Spleen (tissue), 11 donors: ENCODE results near the gene AKR1C3. TPM values are rescaled to one million over a fixed set of nuclear protein-coding genes. Genes with fewer than 3 reads are reported as not detected.

Experiments used
- DNase-seq: peaks from one replicate; pipeline ENCODE4 v3.0.0-alpha.2; 2020
- H3K27ac ChIP-seq, 8 donors: fragments of 200-600 bp; sonication (generic) in 7 of 8; 1 replicate in 4 of 8; 2 replicates in 4 of 8; pipeline versions ENCODE4 v1.5.0 to v1.8.0; 2016 to 2021; ENCODE audit warnings: inconsistent platforms in 4 of 8, mild to moderate bottlenecking in 4 of 8, moderate library complexity in 1 of 8
- H3K27me3 ChIP-seq, 7 donors: fragments of 200-600 bp; sonication (generic) in 6 of 7; replicated peaks in 1 of 7; 1 replicate in 4 of 7; 2 replicates in 3 of 7; pipeline versions ENCODE4 v1.5.0 to v1.8.0; 2016 to 2021; ENCODE audit warnings: inconsistent platforms in 3 of 7, mild to moderate bottlenecking in 1 of 7
- H3K36me3 ChIP-seq, 6 donors: fragments of 200-600 bp; sonication (generic) in 5 of 6; 1 replicate in 4 of 6; 2 replicates in 2 of 6; pipeline versions ENCODE4 v1.5.0 to v1.8.0; 2016 to 2021; ENCODE audit warnings: inconsistent platforms in 2 of 6
- H3K4me1 ChIP-seq, 6 donors: fragments of 200-600 bp; sonication (generic) in 5 of 6; 1 replicate in 3 of 6; 2 replicates in 3 of 6; pipeline versions ENCODE4 v1.5.0 to v1.8.0; 2016 to 2021; ENCODE audit warnings: inconsistent platforms in 3 of 6
- H3K4me3 ChIP-seq, 8 donors: fragments of 200-600 bp; sonication (generic) in 7 of 8; 1 replicate in 4 of 8; 2 replicates in 4 of 8; pipeline versions ENCODE4 v1.5.0 to v1.8.0; 2016 to 2021; ENCODE audit warnings: inconsistent platforms in 4 of 8, mild to moderate bottlenecking in 4 of 8, moderate library complexity in 2 of 8
- H3K9me3 ChIP-seq, 8 donors: fragments of 200-600 bp; sonication (generic) in 7 of 8; 1 replicate in 4 of 8; 2 replicates in 4 of 8; pipeline versions ENCODE4 v1.5.0 to v1.8.0; 2016 to 2021; ENCODE audit warnings: inconsistent platforms in 4 of 8
- POLR2A ChIP-seq, 3 donors: fragments of 450-650 bp; IDR thresholded peaks; one replicate each; pipeline ENCODE4 v1.5.1; 2017; ENCODE audit warnings: antibody characterized with exemption in 3 of 3, mild to moderate bottlenecking in 1 of 3
- POLR2AphosphoS5 ChIP-seq, 3 donors: sonication (generic); formaldehyde crosslinking; IDR thresholded peaks; one replicate each; pipeline ENCODE4 v1.5.1; 2017; ENCODE audit warnings: antibody characterized with exemption in 3 of 3
- WGBS, 5 donors: extraction: QIAGEN DNeasy Blood & Tissue Kit in 3 of 5; methylation state at CpG; one replicate each; pipeline versions ENCODE4 v1.1.5 to v1.1.7; 2013 to 2018; 5-methylcytosine and 5-hydroxymethylcytosine counted together
- intact Hi-C: fragments of 100-400 bp; cut with DNase I; formaldehyde crosslinking; loops from one replicate; pipeline ENCODE4 v1.15.0; 2023; ENCODE audit warnings: low total_unique reads
- polyA plus RNA-seq, 3 donors: library from polyadenylated mRNA; stranded (reverse); fragments of 200-250 nt; gene quantifications; one replicate each; pipeline ENCODE4 v1.2.1, GENCODE V29; 2013
- total RNA-seq, 7 donors: library from RNA; depleted of rRNA in 3 of 7; stranded (reverse); fragments of >200 nt in 3 of 7; fragmentation: NEBNext Ultra II Directional in 4 of 7; extraction: Animal tissue kit (Norgen Biotek cat#: 25700) in 4 of 7; gene quantifications; one replicate each; pipeline versions ENCODE4 v1.1.0 to v1.2.1, GENCODE V29; 2016 to 2021
- TF ChIP-seq, protein P1 (sequence below), 11 experiments: fragments of 200-600 bp in 7 of 11; fragments of 450-650 bp in 4 of 11; sonication (generic) in 4 of 11; IDR thresholded peaks in 8 of 11; conservative IDR thresholded peaks in 3 of 11; 1 replicate in 7 of 11; 2 replicates in 4 of 11; pipeline versions ENCODE4 v1.4.0 to v1.8.0; 2016 to 2021; ENCODE audit warnings: antibody characterized with exemption in 11 of 11, inconsistent platforms in 4 of 11, mild to moderate bottlenecking in 1 of 11
- donor health status: healthy with polysubstance abuse.
- donor health status: DM: no; HTN: no; CAD: no; lungs with moderate emphysema.
- donor health status: DM: no; HTN: no; CAD: no.
- donor health status: Bipolar disorder and iron deficiency.
- donor health status: healthy.
- donor health status: DM: no; HTN: no; CAD: no.
- donor health status: DM: yes; HTN: yes; CAD: no.

Gene AKR1C3
- total and polyA plus RNA-seq, 10 donors = 0.85 to 5.7 (median 2.8) TPM

DNA sequence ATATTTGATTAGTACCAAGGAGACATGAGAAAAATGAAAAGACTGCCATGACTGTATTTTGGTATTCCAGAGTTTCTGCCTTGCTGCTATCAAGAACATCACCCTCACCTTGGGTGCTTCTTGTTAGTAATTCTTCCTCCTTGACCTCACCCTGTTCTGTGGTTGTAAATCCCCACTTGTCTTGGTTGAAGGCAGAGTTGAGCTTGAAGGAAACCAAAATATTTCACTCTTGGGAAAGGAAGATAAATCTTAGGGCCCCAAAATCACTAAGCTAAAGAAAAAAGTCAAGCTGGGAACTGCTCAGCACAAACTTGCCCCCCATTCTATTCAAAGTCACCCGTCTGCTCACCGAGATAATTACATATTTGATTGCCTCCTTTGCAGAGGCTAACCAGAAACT lies 20.6 kb upstream of the AKR1C3 start:
- no peak for DNase-seq
- TF ChIP-seq POLR2AphosphoS5 (IDR thresholded peaks at IDR 0.05) = no peak
- TF ChIP-seq, protein P1, sequence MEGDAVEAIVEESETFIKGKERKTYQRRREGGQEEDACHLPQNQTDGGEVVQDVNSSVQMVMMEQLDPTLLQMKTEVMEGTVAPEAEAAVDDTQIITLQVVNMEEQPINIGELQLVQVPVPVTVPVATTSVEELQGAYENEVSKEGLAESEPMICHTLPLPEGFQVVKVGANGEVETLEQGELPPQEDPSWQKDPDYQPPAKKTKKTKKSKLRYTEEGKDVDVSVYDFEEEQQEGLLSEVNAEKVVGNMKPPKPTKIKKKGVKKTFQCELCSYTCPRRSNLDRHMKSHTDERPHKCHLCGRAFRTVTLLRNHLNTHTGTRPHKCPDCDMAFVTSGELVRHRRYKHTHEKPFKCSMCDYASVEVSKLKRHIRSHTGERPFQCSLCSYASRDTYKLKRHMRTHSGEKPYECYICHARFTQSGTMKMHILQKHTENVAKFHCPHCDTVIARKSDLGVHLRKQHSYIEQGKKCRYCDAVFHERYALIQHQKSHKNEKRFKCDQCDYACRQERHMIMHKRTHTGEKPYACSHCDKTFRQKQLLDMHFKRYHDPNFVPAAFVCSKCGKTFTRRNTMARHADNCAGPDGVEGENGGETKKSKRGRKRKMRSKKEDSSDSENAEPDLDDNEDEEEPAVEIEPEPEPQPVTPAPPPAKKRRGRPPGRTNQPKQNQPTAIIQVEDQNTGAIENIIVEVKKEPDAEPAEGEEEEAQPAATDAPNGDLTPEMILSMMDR (IDR thresholded peaks at IDR 0.05 in 8 of 11, conservative IDR thresholded peaks at IDR 0.05 in 3 of 11) = no peak
- intact Hi-C loops = no loop called here
- peaks cover 0 to 20% (median 14%) of the 10 kb centered on the region in 8 donors for H3K9me3 ChIP-seq
- no peaks in the 10 kb centered on the region for H3K36me3 ChIP-seq
- H3K27me3 ChIP-seq = no peaks in the 10 kb centered on the region
- H3K27ac ChIP-seq = no peak overlapping the region
- H3K4me3 ChIP-seq = no peak overlapping the region
- H3K4me1 ChIP-seq = no peaks in the 10 kb centered on the region
- 94 to 100% (median 95%) methylated on average over 2 of the region's 2 CpGs for WGBS, 5 donors

DNA sequence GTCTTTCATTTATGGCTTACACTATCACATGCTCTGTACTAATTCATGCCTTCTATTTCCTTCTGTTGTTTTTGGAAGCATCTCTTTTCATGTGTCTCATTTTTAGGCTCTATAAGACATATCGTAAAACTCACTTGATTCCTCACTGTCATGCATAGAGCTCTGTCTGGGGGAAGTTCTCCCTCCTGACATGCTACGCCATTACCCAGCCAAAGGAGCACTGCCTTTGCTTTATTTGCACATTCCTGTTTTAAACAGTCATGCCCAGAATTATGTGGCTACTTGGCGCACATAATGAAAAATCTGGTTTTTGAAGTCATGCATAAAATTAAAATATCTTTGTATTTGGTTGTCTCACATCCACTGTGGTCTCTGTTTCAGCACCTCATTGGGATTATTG lies 17.6 kb upstream of the AKR1C3 start:
- Histone ChIP-seq H3K4me3 (no peak overlapping the region), H3K9me3 (no peaks in the 10 kb centered on the region), H3K36me3 (no peaks in the 10 kb centered on the region), H3K27ac (no peak overlapping the region), H3K4me1 (no peaks in the 10 kb centered on the region), H3K27me3 (no peaks in the 10 kb centered on the region)
- TF ChIP-seq, protein P1 (IDR thresholded peaks at IDR 0.05 in 8 of 11, conservative IDR thresholded peaks at IDR 0.05 in 3 of 11) = no peak
- TF ChIP-seq POLR2AphosphoS5 (IDR thresholded peaks at IDR 0.05) (no peak), POLR2A (IDR thresholded peaks at IDR 0.05) (no peak)
- no peak for DNase-seq
- 70 to 95% (median 90%) methylated on average over 3 of the region's 3 CpGs for WGBS, 5 donors
- intact Hi-C loops = no loop called here

DNA sequence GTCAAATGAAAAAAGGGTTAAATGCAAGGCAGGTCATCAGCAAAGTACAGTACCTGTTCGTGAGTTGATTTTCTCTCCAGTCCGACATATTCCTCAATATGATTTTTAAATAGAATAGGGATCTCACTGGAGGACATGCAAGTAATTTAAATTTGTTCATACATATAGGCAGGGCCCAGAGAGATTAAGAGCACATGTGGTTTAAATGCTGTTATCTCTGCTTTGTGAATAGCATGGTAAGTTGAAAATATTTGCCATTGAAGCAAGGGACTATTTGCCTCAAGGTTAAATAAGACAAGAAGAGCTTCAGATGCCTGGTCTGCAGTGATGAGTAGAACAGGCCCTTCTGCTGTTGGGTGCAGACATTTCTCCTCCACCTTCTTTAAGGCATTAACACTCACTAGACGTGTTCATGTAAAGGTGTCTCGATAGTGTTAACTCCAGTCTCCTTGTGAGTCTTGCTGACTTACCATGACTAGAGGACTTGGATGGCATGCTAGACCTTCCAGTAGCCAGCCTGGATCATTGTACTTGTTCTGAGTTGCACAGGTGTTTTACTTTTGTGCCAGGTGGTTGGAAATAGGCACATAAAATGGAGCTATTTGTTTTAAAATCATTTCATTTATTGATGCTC lies 15.6 kb upstream of the AKR1C3 start:
- 72 to 87% (median 78%) methylated on average over 4 of the region's 4 CpGs for WGBS, 5 donors
- no peak for DNase-seq
- TF ChIP-seq POLR2AphosphoS5 (IDR thresholded peaks at IDR 0.05) = no peak
- TF ChIP-seq, protein P1 (IDR thresholded peaks at IDR 0.05 in 8 of 11, conservative IDR thresholded peaks at IDR 0.05 in 3 of 11) = no peak
- TF ChIP-seq POLR2A (IDR thresholded peaks at IDR 0.05) = no peak
- H3K4me1 ChIP-seq = no peaks in the 10 kb centered on the region
- no peaks in the 10 kb centered on the region for H3K27me3 ChIP-seq
- no peaks in the 10 kb centered on the region for H3K9me3 ChIP-seq
- H3K4me3 ChIP-seq = no peak overlapping the region
- H3K27ac ChIP-seq = no peak overlapping the region
- H3K36me3 ChIP-seq = no peaks in the 10 kb centered on the region
- intact Hi-C loops = no loop called here

DNA sequence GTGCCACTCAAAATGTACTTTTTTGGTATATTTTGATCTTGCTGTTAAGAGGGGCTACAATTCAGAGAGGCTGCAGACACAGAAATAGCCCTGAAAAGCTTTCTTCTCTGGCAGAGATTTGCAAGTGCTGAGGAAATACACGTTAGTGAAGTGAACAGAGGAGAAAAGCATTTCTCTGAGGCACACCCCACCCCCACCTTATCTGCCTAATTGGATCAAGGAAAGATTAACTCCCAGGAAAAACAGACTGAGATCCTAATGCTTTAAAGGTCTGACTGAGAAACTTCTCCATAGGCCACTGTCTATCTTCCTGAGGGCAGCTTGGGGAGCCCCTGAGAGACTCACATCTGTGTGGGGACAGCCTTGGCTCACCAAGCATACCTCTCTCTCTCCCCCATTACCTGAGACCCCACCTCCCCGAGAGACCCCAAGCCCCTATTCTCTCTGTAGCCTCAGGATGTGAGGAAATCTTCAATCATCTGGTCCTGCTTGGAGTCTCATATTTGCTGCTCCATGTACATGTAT lies 14.8 kb upstream of the AKR1C3 start:
- H3K27ac ChIP-seq = no peak overlapping the region
- H3K27me3 ChIP-seq = no peaks in the 10 kb centered on the region
- intact Hi-C loops = no loop called here
- DNase-seq = no peak
- TF ChIP-seq, protein P1 (IDR thresholded peaks at IDR 0.05 in 8 of 11, conservative IDR thresholded peaks at IDR 0.05 in 3 of 11) = no peak
- TF ChIP-seq POLR2AphosphoS5 (IDR thresholded peaks at IDR 0.05) (no peak), POLR2A (IDR thresholded peaks at IDR 0.05) (no peak)
- no peaks in the 10 kb centered on the region for H3K4me1 ChIP-seq
- no peak overlapping the region for H3K4me3 ChIP-seq
- WGBS, 5 donors = 59 to 82% (median 73%) methylated on average over 2 of the region's 2 CpGs
- H3K36me3 ChIP-seq = no peaks in the 10 kb centered on the region
- H3K9me3 ChIP-seq = no peaks in the 10 kb centered on the region
